ENCODE measurements around the gene SHANK1. TPM values are rescaled to one million over a fixed set of nuclear protein-coding genes. Genes with fewer than 3 reads are reported as not detected.

SHANK1 gene
- total RNA-seq, 1 donor from 2014 or later, result 0.25 TPM

DNA sequence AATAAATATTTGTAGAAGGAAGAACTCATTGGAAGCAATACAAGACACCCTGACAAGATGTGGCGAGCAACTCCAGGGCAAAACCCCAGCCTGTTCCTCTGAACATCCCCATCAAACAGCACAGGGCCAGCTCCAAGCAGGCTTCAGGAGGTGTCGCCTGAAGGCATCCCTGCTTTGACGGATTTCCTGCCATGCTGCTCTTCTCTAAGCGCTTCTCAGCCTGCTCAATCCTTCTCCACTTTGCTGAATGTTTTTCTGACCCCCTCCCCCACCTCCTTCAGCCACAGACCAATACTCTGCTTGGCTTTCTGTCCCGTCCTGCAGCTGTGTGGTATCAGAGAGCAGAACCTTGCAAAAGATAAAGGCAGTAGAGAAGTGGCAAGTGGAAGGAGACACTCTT, 42.0 kb downstream of the SHANK1 start:
- peaks cover 93% of the 10 kb centered on the region for H3K27me3 ChIP-seq (ENCODE audit: low read depth)

DNA sequence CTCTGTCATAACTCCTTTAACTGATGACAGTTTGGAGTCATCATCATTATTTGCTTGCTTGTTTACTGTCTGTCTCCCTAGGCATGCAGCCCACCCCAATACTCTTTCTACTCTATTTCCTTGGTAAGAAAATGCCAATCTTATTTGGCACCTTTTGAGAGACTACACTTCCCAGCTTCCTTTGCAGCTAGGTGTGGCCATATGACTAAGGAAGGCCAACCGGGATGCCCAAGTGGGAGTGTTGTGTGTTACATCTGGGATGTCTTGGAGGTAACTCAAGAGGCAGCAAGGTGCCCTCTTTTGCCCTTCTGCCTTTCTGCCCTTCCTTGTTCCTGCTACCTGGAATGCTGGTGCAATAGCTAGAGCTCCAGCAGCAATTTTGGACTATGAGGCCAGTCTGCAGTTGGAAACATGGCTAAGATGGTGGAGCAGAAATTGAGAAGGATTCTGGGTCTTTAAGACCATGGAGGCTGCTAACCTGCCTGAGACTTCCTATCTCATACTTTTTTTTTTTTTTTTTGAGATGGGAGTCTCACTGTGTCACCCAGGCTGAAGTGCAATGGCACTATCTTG, 42.9 kb downstream of the SHANK1 start:
- peaks cover 4% of the 10 kb centered on the region for H3K4me1 ChIP-seq
- DNase-seq, result no peak
- H3K4me3 ChIP-seq, result no peak overlapping the region
- TF ChIP-seq CTCF (IDR thresholded peaks at IDR 0.05; ENCODE audit: borderline replicate concordance), result no peak
- H3K27ac ChIP-seq (replicated peaks), result no peak overlapping the region
- H3K9me3 ChIP-seq (replicated peaks), result peaks cover 10% of the 10 kb centered on the region
- intact Hi-C loops (cut with micrococcal nuclease), result no loop called here
- H3K27me3 ChIP-seq (ENCODE audit: low read depth), result peaks cover 93% of the 10 kb centered on the region
- no peaks in the 10 kb centered on the region for H3K36me3 ChIP-seq

More for the DNA sequence above, 42.0 kb downstream of the SHANK1 start:
- intact Hi-C loops (cut with micrococcal nuclease), result no loop called here
- Histone ChIP-seq H3K9me3 (replicated peaks) (peaks cover 10% of the 10 kb centered on the region), H3K4me1 (peaks cover 4% of the 10 kb centered on the region), H3K36me3 (no peaks in the 10 kb centered on the region), H3K4me3 (no peak overlapping the region), H3K27ac (replicated peaks) (no peak overlapping the region)
- DNase-seq, result no peak
- no peak for TF ChIP-seq CTCF (IDR thresholded peaks at IDR 0.05; ENCODE audit: borderline replicate concordance)

- Histone ChIP-seq H3K36me3 (no peaks in the 10 kb centered on the region), H3K9me3 (replicated peaks) (peaks cover 10% of the 10 kb centered on the region), H3K27me3 (ENCODE audit: low read depth) (peaks cover 99% of the 10 kb centered on the region), H3K4me3 (no peak overlapping the region), H3K4me1 (peaks cover 2% of the 10 kb centered on the region), H3K27ac (replicated peaks) (no peak overlapping the region)
- DNase-seq, result no peak
- intact Hi-C loops (cut with micrococcal nuclease), result no loop called here
- no peak for TF ChIP-seq CTCF (IDR thresholded peaks at IDR 0.05; ENCODE audit: borderline replicate concordance)
Observed at GRCh38 chr19:50673118-50673517, 46.5 kb downstream of the SHANK1 start.

GRCh38 chr19:50670102-50670380, 49.6 kb downstream of the SHANK1 start:
- Histone ChIP-seq H3K4me1 (peaks cover 11% of the 10 kb centered on the region), H3K27me3 (ENCODE audit: low read depth) (peaks cover 99% of the 10 kb centered on the region), H3K27ac (replicated peaks) (no peak overlapping the region), H3K36me3 (no peaks in the 10 kb centered on the region), H3K9me3 (replicated peaks) (no peaks in the 10 kb centered on the region), H3K4me3 (no peak overlapping the region)
- DNase-seq, result no peak
- TF ChIP-seq CTCF (IDR thresholded peaks at IDR 0.05; ENCODE audit: borderline replicate concordance), result no peak
- intact Hi-C loops (cut with micrococcal nuclease), result no loop called here

- intact Hi-C loops (cut with micrococcal nuclease), result no loop called here
- no peak for DNase-seq
- H3K9me3 ChIP-seq (replicated peaks), result no peaks in the 10 kb centered on the region
- H3K27me3 ChIP-seq (ENCODE audit: low read depth), result peaks cover 100% of the 10 kb centered on the region
- TF ChIP-seq CTCF (IDR thresholded peaks at IDR 0.05; ENCODE audit: borderline replicate concordance), result peak; percentile 70
- peaks cover 11% of the 10 kb centered on the region for H3K4me1 ChIP-seq
- H3K27ac ChIP-seq (replicated peaks), result no peak overlapping the region
- no peaks in the 10 kb centered on the region for H3K36me3 ChIP-seq
- no peak overlapping the region for H3K4me3 ChIP-seq
Observed at GRCh38 chr19:50669302-50670101, 50.1 kb downstream of the SHANK1 start.
